ENCODE measurements around the gene ATP9B. TPM values are rescaled to one million over a fixed set of nuclear protein-coding genes. Genes with fewer than 3 reads are reported as not detected.
"Not testable (repeated sequence)": the region's sequence is repeated elsewhere in the genome, so short reads cannot be mapped to it uniquely, and the experiment has no call there.

ATP9B gene
- total RNA-seq, 1 donor from 2014 or later = 12.6 TPM

DNA sequence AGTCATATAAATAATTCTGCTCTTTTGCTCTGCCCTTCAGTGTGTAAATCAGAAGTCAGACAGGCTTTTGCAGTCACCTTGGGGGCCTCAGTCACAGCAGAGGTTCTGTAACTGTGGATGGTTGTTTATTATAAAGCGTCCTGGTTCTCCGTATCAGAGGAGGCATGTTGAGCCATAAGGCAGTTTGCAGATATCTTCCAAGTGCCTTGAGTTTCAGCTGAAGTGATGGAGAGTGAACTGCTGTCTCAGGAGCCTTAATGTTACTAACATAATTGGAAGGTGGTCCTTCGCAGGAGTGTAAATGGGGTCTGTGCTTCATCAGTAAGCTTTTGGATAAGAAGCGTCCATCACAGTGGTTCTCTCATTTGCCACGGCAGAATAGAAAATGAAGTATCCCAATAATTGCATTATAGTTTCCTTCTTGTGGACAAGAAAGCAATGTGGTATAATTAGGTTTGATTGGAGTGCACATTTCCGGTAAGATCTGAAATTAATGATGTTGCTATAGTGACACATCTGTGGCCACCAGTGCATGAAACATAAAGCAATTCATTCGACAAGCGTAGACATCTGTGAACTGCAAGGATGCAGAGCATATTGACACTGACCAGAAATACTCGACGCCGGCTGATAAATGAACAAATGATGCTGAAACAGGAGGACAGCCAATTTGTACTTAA lies 214.1 kb downstream of the ATP9B start:
- Histone ChIP-seq H3K27ac (replicated peaks) (no peak overlapping the region), H3K9me3 (replicated peaks) (peaks cover 2% of the 10 kb centered on the region), H3K36me3 (peaks cover 23% of the 10 kb centered on the region), H3K4me3 (no peak overlapping the region), H3K4me1 (no peaks in the 10 kb centered on the region), H3K27me3 (ENCODE audit: low read depth) (no peaks in the 10 kb centered on the region)
- no peak for DNase-seq
- intact Hi-C loops (cut with micrococcal nuclease) = no loop called here
- TF ChIP-seq, protein P1, sequence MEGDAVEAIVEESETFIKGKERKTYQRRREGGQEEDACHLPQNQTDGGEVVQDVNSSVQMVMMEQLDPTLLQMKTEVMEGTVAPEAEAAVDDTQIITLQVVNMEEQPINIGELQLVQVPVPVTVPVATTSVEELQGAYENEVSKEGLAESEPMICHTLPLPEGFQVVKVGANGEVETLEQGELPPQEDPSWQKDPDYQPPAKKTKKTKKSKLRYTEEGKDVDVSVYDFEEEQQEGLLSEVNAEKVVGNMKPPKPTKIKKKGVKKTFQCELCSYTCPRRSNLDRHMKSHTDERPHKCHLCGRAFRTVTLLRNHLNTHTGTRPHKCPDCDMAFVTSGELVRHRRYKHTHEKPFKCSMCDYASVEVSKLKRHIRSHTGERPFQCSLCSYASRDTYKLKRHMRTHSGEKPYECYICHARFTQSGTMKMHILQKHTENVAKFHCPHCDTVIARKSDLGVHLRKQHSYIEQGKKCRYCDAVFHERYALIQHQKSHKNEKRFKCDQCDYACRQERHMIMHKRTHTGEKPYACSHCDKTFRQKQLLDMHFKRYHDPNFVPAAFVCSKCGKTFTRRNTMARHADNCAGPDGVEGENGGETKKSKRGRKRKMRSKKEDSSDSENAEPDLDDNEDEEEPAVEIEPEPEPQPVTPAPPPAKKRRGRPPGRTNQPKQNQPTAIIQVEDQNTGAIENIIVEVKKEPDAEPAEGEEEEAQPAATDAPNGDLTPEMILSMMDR (IDR thresholded peaks at IDR 0.05; ENCODE audit: borderline replicate concordance) = no peak

DNA sequence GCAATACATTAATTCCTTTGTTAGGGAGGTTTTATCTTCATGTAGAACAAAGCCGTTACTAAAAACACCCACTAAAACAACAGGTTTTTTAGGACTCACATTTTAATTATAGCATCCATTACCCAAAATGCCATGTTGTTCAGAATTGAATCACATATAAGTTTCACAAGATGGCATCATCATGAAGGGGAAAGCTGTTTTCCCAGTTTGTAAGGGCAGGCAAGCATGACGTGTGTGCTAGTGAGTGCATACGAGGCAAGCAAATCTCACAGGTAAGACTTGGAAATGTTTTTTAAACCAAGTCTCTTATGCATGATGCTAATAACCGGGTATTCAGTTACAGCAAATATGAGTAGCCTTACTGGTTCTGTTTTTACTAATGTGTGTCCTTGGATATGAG lies 214.7 kb downstream of the ATP9B start:
- Histone ChIP-seq H3K27me3 (ENCODE audit: low read depth) (no peaks in the 10 kb centered on the region), H3K4me3 (no peak overlapping the region), H3K9me3 (replicated peaks) (peaks cover 5% of the 10 kb centered on the region), H3K27ac (replicated peaks) (no peak overlapping the region), H3K4me1 (no peaks in the 10 kb centered on the region), H3K36me3 (peaks cover 16% of the 10 kb centered on the region)
- DNase-seq = no peak
- intact Hi-C loops (cut with micrococcal nuclease) = no loop called here
- TF ChIP-seq, protein P1 (IDR thresholded peaks at IDR 0.05; ENCODE audit: borderline replicate concordance) = no peak

GRCh38 chr18:79285191-79285590 lies 216.0 kb downstream of the ATP9B start:
- DNase-seq; H3K4me3 ChIP-seq; H3K27ac ChIP-seq (replicated peaks); H3K4me1 ChIP-seq; H3K27me3 ChIP-seq (ENCODE audit: low read depth); intact Hi-C loops (cut with micrococcal nuclease); H3K9me3 ChIP-seq (replicated peaks): not testable (repeated sequence)
- peaks cover 14% of the 10 kb centered on the region for H3K36me3 ChIP-seq

- H3K4me1 ChIP-seq; H3K9me3 ChIP-seq (replicated peaks); H3K27ac ChIP-seq (replicated peaks); H3K27me3 ChIP-seq (ENCODE audit: low read depth); intact Hi-C loops (cut with micrococcal nuclease); DNase-seq; H3K4me3 ChIP-seq; H3K36me3 ChIP-seq: not testable (repeated sequence)
Observed at GRCh38 chr18:79290409-79290808, 221.2 kb downstream of the ATP9B start.

DNA sequence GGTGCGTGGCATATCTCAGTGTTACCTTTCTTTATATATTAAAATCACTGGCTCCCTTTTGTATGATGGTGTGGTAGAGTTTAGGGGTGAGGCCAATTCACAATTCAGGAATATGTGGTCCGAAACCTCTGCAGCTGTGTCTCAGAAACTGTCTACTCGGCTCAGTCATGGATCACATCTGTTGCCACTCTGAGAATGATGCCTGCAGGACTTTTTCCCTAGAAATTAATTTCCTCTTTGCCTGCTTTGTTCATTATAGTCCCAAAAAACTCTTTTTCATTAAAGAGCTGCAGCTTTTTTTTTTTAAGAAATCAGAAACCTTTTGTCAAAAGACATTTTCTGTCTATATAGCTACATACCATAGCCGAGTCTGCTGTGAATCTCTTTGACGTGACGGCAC lies 221.7 kb downstream of the ATP9B start:
- DNase-seq = no peak
- no peak overlapping the region for H3K4me3 ChIP-seq
- no peaks in the 10 kb centered on the region for H3K4me1 ChIP-seq
- H3K27ac ChIP-seq (replicated peaks) = no peak overlapping the region
- peaks cover 9% of the 10 kb centered on the region for H3K36me3 ChIP-seq
- intact Hi-C loops (cut with micrococcal nuclease) = no loop called here
- H3K27me3 ChIP-seq (ENCODE audit: low read depth) = no peaks in the 10 kb centered on the region
- TF ChIP-seq, protein P1 (IDR thresholded peaks at IDR 0.05; ENCODE audit: borderline replicate concordance) = no peak
- peaks cover 3% of the 10 kb centered on the region for H3K9me3 ChIP-seq (replicated peaks)

- no peak overlapping the region for H3K27ac ChIP-seq (replicated peaks)
- H3K27me3 ChIP-seq (ENCODE audit: low read depth) = no peaks in the 10 kb centered on the region
- H3K4me1 ChIP-seq = no peaks in the 10 kb centered on the region
- H3K9me3 ChIP-seq (replicated peaks) = no peaks in the 10 kb centered on the region
- peaks cover 16% of the 10 kb centered on the region for H3K36me3 ChIP-seq
- TF ChIP-seq, protein P1 (IDR thresholded peaks at IDR 0.05; ENCODE audit: borderline replicate concordance) = no peak
- H3K4me3 ChIP-seq = no peak overlapping the region
- DNase-seq = no peak
- intact Hi-C loops (cut with micrococcal nuclease) = no loop called here
Observed at GRCh38 chr18:79294235-79294634, 225.0 kb downstream of the ATP9B start.

Measured in left ventricle myocardium inferior (tissue), 1 donor.